Measurements from ENCODE around the gene GARNL3. TPM values are rescaled to one million over a fixed set of nuclear protein-coding genes. Genes with fewer than 3 reads are reported as not detected.

Gene GARNL3
- polyA plus RNA-seq, 1 donor from 2014 or later: 1.3 TPM

DNA sequence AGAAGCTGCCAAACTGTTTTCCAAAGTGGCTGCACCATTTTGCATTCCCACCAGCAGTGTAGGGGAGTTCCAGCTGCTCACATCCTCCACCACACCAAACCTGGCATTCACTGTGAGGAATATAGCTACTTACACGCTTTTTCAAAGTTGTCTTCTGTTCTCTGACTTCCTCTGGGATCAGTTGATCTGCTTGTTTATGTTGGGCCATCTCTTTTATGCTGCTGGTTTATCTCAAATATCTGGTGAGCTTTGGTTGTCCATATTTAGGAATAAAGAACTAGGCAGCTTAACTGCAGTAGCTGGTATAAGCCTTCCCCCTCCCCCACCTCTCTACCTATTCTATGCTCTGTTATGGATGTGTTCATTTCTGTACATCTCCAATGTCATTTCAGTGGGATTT, 151.1 kb downstream of the GARNL3 start:
- Mint-ChIP-seq H3K27ac (no peak overlapping the region), H3K4me3 (no peak overlapping the region), H3K9me3 (no peaks in the 10 kb centered on the region), H3K4me1 (peaks cover 6 to 10% (median 9%) of the 10 kb centered on the region in 3 donors), H3K36me3 (no peaks in the 10 kb centered on the region), H3K27me3 (no peaks in the 10 kb centered on the region)

DNA sequence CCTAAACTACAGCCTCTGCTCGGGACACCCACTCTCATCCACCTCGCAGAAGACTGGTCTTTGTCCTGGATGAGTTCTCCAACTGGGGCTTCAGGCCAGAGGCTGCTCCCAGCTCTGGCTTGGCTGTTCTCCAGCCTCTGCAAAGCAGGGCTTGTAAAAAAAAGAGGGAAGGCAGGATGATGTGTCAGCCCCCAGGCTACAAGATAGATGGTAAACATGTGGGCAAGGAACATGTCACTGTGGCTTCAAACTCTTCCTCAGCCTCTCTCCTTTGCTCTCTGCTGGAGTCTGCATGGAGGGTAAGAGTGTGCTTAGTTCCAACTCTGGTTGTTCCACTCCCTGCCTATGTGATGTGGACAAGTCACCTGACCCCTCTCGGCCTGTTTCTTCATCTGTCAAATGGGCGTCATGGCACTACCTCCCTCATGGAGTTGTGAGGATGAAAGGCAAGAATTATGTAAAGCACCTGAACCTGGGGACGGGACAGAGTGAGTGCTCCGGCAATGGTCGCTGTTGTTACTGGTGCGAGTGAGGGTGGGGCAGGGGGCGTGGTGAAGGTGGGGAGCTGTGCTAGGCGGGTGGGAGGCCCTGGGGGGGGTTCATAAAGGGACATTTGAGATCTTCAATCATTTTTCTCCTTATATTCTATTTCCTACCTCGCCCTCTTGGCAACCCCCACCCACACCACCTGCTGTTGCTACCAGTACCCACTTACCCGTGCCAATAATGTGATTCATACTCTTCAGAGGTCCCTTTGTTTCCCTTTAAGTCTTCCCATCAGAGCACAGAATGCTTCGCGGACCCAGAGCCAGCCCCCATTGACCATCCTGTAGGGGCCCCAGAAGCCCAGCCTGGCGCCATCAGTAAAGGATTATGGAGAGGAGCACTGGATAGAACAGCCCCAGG, 152.8 kb downstream of the GARNL3 start:
- no peaks in the 10 kb centered on the region for H3K9me3 Mint-ChIP-seq
- no peaks in the 10 kb centered on the region for H3K27me3 Mint-ChIP-seq
- H3K27ac Mint-ChIP-seq: no peak overlapping the region
- no peaks in the 10 kb centered on the region for H3K36me3 Mint-ChIP-seq
- peaks cover under 1 to 4% (median 3%) of the 10 kb centered on the region in 3 donors for H3K4me1 Mint-ChIP-seq
- peak overlapping the region in 2 of 4 donors; percentile 5 to 23 for H3K4me3 Mint-ChIP-seq

DNA sequence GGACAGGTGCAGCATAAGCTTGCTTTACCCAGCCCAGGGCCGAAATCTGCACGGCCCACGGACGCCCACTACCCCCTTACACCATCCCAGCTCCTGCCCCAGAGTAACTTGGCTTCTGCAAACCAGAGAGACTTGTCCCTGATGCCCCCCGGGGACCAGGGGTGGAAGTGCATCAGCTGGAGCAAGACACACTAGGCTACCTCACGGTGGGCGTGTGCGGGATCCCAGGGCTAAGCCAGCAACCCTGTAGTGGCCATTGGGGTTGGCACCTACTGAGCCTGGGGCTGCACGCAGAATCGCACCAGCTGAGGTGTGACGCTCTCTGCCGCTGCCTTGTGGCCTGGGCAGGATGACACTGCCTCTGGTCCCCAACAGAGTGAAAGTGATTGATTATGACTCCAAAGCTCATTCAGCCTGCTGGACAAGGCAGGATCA, 153.5 kb downstream of the GARNL3 start:
- Mint-ChIP-seq H3K4me1 (peaks cover 5 to 7% (median 7%) of the 10 kb centered on the region in 3 donors), H3K27ac (peak overlapping the region in 1 of 3 donors; percentile 13), H3K9me3 (no peaks in the 10 kb centered on the region), H3K27me3 (no peaks in the 10 kb centered on the region), H3K36me3 (no peaks in the 10 kb centered on the region), H3K4me3 (peak overlapping the region in 2 of 4 donors; percentile 5 to 68)

DNA sequence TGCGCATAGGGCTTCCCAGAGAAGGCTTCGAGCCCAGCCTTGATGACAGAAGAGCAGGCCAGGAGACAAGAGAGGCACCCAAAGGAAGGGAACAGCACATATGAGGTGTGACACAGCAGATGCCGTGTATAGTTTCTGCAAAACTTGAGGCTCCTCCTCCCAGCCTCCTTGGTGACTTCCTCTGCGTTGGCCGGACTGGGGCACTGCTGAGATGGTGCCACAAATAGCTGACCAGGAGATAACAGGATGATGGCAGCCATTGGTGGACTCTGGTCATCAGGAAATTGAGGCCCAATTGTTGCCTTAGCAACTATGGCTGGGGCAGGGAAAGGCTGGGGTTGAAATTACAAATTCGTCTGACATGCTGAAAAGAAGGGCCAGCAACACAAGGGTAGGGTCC, 154.8 kb downstream of the GARNL3 start:
- peak overlapping the region in 2 of 4 donors; percentile 50 to 51 for H3K4me3 Mint-ChIP-seq

DNA sequence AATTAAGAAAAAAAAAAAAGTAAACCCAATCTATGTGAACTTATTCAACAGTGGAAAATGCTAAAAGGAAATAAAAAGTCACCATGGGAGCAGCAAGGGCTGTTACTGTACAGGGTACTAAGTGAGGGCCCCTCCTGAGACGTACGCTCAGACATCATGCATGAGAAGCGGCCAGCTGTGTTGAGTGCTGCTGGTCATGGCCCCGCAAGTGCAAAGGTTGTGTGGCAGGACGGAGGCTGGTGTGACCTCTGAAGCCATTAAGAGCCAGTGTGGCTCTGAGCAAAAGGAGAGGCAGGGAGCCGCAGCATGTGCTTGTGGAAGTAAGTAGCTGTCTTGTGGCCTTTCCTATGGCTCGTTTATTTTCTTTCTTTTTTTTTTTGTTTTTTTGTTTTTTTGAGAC, 156.5 kb downstream of the GARNL3 start:
- H3K27me3 Mint-ChIP-seq: no peaks in the 10 kb centered on the region

More for the DNA sequence above, 154.8 kb downstream of the GARNL3 start:
- peaks cover 0 to 2% (median 0%) of the 10 kb centered on the region in 3 donors for H3K9me3 Mint-ChIP-seq
- H3K36me3 Mint-ChIP-seq: no peaks in the 10 kb centered on the region
- H3K4me1 Mint-ChIP-seq: peaks cover 12 to 19% (median 18%) of the 10 kb centered on the region in 3 donors
- peak overlapping the region in 1 of 3 donors; percentile 47 for H3K27ac Mint-ChIP-seq
- no peaks in the 10 kb centered on the region for H3K27me3 Mint-ChIP-seq

DNA sequence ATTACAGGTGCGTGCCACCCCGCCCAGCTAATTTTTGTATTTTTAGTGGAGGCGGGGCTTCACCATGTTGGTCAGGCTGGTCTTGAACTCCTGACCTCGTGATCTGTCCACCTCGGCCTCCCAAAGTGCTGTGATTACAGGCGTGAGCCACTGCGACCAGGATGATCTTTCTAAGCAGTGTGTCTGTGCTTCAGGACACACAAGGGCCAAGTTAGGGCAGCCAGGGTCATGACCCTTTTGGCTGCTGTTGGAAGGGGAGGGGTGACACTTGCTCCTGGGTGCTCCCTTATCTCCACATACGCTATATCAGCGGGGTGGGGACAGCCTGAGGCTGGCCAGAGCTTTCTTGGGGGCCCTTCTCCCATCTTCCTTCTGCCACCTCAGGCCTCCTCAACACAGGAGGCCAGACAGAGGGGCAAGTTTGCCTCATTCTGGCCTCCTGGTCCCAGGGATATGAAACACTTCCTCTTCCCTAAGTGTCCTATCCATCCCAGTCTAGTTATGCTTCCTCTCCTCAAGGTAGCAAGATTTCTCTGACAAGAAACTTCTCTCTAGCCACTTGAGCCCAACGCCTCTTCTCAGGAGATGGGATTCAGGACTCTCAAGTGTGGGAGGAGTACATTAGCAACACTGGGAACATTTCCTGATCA, 157.7 kb downstream of the GARNL3 start:
- H3K9me3 Mint-ChIP-seq: peaks cover 0 to 2% (median 0%) of the 10 kb centered on the region in 3 donors
- H3K36me3 Mint-ChIP-seq: no peaks in the 10 kb centered on the region
- no peaks in the 10 kb centered on the region for H3K27me3 Mint-ChIP-seq
- peak overlapping the region in 1 of 4 donors; percentile 99 for H3K4me3 Mint-ChIP-seq
- H3K4me1 Mint-ChIP-seq: peaks cover 24 to 35% (median 35%) of the 10 kb centered on the region in 3 donors
- peak overlapping the region in 1 of 3 donors; percentile 77 for H3K27ac Mint-ChIP-seq

More for the DNA sequence above, 156.5 kb downstream of the GARNL3 start:
- Mint-ChIP-seq H3K27ac (no peak overlapping the region), H3K4me3 (no peak overlapping the region), H3K4me1 (peaks cover 19 to 29% (median 29%) of the 10 kb centered on the region in 3 donors), H3K36me3 (no peaks in the 10 kb centered on the region), H3K9me3 (peaks cover 0 to 2% (median 0%) of the 10 kb centered on the region in 3 donors)

DNA sequence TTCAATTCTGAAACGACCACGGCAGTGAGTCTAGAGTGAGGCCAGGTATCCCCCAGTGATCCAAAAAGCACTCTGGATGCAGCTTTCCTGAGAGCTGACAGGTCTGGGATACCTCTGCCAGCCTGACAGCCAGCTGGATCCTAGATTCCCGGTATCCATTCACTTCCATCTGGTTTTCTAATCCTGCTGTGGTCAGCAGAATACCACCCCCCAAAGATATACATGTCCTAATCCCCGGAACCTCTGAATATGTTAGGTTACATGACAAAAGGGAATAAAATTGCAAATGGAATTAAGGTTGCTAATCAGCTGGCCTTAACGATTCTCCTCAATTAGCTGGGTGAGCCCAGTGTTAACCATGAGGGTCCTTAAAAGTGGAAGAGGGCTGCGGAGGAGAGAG, 158.2 kb downstream of the GARNL3 start:
- Mint-ChIP-seq H3K9me3 (peaks cover 0 to 2% (median 0%) of the 10 kb centered on the region in 3 donors), H3K4me3 (peak overlapping the region in 3 of 4 donors; percentile 98 to 100 (median 99)), H3K4me1 (peaks cover 24 to 35% (median 34%) of the 10 kb centered on the region in 3 donors), H3K27me3 (no peaks in the 10 kb centered on the region), H3K36me3 (no peaks in the 10 kb centered on the region), H3K27ac (peak overlapping the region in 2 of 3 donors; percentile 77 to 98)

DNA sequence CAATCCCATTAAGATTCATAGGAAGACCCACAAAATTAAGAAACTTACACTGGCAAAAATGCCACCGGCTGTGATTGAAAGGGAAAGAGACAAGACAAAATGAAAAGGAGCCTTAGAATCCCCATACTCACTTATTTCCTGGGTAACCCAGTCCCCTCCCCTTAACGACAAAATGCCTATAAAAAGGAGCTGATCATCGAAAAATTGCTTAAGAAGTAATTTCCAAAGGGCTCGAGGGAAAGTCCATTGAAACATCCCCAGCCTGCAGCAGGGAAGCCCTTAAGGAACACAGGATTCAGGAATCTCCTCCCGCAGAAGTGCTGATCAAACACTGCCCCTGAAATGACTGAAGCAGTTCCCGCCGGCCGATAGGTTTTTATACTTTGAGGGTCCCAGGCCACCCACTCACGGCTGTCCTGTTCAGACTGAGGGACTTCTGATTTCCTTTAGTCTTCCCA, 158.9 kb downstream of the GARNL3 start:
- H3K27ac Mint-ChIP-seq: peak overlapping the region; percentile 92 to 99 (median 98)
- no peaks in the 10 kb centered on the region for H3K27me3 Mint-ChIP-seq
- H3K36me3 Mint-ChIP-seq: no peaks in the 10 kb centered on the region
- peaks cover 24 to 35% (median 33%) of the 10 kb centered on the region in 3 donors for H3K4me1 Mint-ChIP-seq
- H3K4me3 Mint-ChIP-seq: peak overlapping the region; percentile 98 to 100 (median 99)
- H3K9me3 Mint-ChIP-seq: peaks cover 0 to 2% (median 0%) of the 10 kb centered on the region in 3 donors

DNA sequence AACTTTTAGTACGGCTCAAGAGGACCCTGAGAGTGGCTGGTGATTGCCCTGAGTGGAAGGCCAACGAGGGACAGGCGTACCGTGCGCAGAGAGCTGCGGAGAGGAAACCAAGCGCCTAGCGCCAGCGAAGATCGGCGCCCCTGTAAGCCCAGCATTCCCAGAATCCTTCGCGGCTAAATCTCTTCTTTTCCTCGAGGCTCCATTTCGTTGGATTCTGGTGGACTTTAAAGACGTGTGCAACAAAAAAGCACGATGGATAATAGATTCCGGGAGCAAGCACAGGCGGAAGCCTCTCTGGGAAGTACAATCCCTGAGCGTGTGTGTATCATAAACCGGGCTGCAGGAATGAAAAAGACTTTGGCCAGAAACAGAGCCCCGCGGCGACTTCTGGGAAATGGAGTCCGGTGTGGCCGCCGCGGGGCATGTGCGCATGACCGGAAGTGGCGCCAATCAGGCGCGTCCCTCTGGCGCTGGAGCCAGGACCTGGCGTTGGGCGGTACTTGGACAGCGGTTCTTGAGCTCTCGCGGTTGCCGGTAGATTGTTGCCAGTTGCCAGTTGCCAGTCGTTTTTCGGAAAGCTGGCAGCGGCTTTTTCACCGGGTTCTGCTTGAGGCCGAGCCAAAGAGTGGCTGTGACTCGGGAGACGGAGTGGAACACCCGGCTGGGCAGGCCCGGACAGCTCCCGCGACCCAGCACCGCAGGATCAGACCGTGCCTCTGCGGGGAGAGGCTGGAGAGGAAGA, 159.5 kb downstream of the GARNL3 start, which contains the start of gene ZNF79:
ZNF79 (plus strand) TSS at position 449 of the 742 bp plus-strand sequence. CDS start 406 bp downstream, outside the sequence.
- Mint-ChIP-seq H3K27me3 (no peaks in the 10 kb centered on the region), H3K36me3 (no peaks in the 10 kb centered on the region), H3K4me1 (peaks cover 22 to 35% (median 33%) of the 10 kb centered on the region in 3 donors), H3K4me3 (peak within 1 kb of the TSS; percentile 98 to 100 (median 99)), H3K27ac (peak within 1 kb of the TSS; percentile 92 to 99 (median 98)), H3K9me3 (peaks cover 0 to 2% (median 0%) of the 10 kb centered on the region in 3 donors)

DNA sequence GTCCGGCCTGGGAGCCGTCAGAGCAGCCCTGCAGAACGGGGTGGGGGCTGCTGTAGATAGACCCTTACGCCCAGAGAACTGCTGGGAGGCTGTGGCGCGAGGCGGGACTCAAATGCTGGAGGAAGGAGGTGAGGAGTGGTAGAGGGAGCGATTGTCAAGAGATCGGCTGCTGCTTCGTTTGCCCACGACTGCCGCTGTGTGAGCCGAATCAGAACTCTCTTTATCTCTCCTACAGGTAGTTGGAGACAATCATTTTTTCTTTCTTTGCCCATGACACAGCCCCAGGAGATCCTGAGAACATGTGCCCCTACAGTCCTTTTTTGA, 160.1 kb downstream of the GARNL3 start:
- Mint-ChIP-seq H3K27ac (peak overlapping the region; percentile 92 to 99 (median 98)), H3K9me3 (peaks cover 0 to 2% (median 0%) of the 10 kb centered on the region in 3 donors), H3K27me3 (no peaks in the 10 kb centered on the region), H3K4me1 (peaks cover 22 to 35% (median 33%) of the 10 kb centered on the region in 3 donors), H3K4me3 (peak overlapping the region; percentile 98 to 100 (median 99)), H3K36me3 (no peaks in the 10 kb centered on the region)

DNA sequence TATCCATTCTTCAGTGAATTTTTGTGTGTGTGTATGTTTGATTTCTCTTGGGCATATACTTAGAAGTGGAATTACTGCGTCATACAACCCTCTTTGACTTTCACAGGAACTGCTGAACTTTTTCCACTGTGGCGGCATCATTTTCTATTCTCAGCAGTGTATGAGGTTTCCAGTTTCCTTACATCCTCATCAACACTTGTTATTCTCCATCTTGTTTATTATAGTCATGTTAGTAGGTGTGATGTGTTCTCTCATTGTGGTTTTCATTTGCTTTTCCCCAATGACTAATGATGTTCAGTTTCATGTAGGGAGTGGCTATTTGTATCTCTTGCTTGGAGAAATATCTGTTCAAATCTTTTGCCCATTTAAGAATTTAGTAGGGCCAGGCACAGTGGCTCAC, 162.2 kb downstream of the GARNL3 start:
- Mint-ChIP-seq H3K4me3 (peak overlapping the region in 1 of 4 donors; percentile 99), H3K4me1 (peaks cover 24 to 35% (median 34%) of the 10 kb centered on the region in 3 donors), H3K36me3 (peaks cover 5% of the 10 kb centered on the region), H3K27ac (no peak overlapping the region), H3K27me3 (no peaks in the 10 kb centered on the region), H3K9me3 (peaks cover 0 to 2% (median 0%) of the 10 kb centered on the region in 3 donors)

DNA sequence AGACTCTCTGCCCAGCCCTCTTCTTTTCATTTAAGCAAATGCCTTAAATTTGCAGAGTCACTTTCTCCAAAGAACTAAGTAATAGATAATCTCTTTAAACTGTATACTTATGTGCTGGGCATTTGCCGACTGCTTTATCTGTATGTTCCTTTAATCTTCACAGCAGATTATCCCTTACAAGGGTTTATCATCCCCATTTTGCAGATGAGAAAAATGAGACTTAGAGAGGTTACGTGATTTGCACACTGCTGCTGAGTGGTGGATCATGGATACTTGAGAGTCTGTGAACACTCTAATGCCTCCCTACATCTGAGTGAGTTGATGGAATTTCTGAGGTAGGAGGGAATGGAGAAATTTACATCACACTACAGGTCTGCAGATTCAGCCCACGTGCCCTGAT, 163.8 kb downstream of the GARNL3 start:
- Mint-ChIP-seq H3K4me1 (peaks cover 21 to 28% (median 25%) of the 10 kb centered on the region in 3 donors), H3K36me3 (peaks cover 5% of the 10 kb centered on the region), H3K27me3 (no peaks in the 10 kb centered on the region), H3K4me3 (peak overlapping the region in 1 of 4 donors; percentile 61), H3K27ac (no peak overlapping the region), H3K9me3 (peaks cover 0 to 2% (median 0%) of the 10 kb centered on the region in 3 donors)

DNA sequence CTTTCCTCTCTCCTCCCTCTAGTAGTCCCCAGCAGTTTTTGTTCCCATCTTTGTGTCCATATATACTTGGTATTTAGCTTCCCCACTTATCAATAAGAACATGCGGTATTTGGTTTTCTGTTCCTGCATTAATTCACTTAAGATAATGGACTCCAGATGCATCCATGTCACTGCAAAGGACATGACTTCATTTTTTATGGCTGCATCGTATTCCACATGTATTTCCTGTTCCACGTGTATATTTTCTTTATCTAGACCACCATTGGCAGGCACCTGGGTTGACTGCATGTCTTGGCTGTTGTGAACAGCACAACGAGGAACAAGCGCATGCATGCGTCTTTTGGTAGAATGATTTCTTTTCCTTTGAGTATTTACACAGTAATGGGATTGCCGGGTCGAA, 165.8 kb downstream of the GARNL3 start:
- Mint-ChIP-seq H3K36me3 (peaks cover 5% of the 10 kb centered on the region), H3K4me3 (peak overlapping the region in 1 of 4 donors; percentile 5), H3K27ac (no peak overlapping the region), H3K9me3 (no peaks in the 10 kb centered on the region), H3K27me3 (no peaks in the 10 kb centered on the region), H3K4me1 (peaks cover 6 to 11% (median 10%) of the 10 kb centered on the region in 3 donors)
